Raji (cell line): ENCODE results near the gene TCEAL1.

Experiments used
- POLR2A ChIP-seq: IDR thresholded peaks from 2 replicates; pipeline ENCODE4 v1.6.1; 2011; ENCODE audit warnings: low read depth, low read length, control low read depth; ENCODE audit not compliant: insufficient read depth

Gene TCEAL1

GRCh38 chrX:103628386-103629317 lies at the start of gene TCEAL1:
Gene TCEAL1, plus strand, starts transcription at chrX:103628975. Its CDS starts 942 bp downstream, at chrX:103629917.
- TF ChIP-seq POLR2A = 0 out of 2 replicates have a peak, but pooled peaks have one; percentile 21

GRCh38 chrX:103584596-103584995 lies 44.2 kb upstream of the TCEAL1 start:
- no peak for TF ChIP-seq POLR2A

- TF ChIP-seq POLR2A = no peak
Measured at GRCh38 chrX:103585411-103586313, 43.1 kb upstream of the TCEAL1 start, which contains the start of gene TCEAL4. Gene TCEAL4, plus strand, starts transcription at chrX:103585515. Its CDS starts 1,161 bp downstream, at chrX:103586676.

- TF ChIP-seq POLR2A = no peak
Measured at GRCh38 chrX:103586314-103586646, 42.5 kb upstream of the TCEAL1 start.

GRCh38 chrX:103586659-103587058 lies 42.1 kb upstream of the TCEAL1 start:
- TF ChIP-seq POLR2A = no peak

- TF ChIP-seq POLR2A = no peak
Measured at GRCh38 chrX:103607364-103608305, 21.1 kb upstream of the TCEAL1 start, which contains the start of gene TCEAL3. Gene TCEAL3, plus strand, starts transcription at chrX:103607963. Its CDS starts 1,102 bp downstream, at chrX:103609065.

- no peak for TF ChIP-seq POLR2A
Measured at GRCh38 chrX:103608306-103608963, 20.3 kb upstream of the TCEAL1 start.

- TF ChIP-seq POLR2A = no peak
Measured at GRCh38 chrX:103610282-103610681, 18.5 kb upstream of the TCEAL1 start.

GRCh38 chrX:103613362-103613890 lies 15.3 kb upstream of the TCEAL1 start:
- no peak for TF ChIP-seq POLR2A

- TF ChIP-seq POLR2A = no peak
Measured at GRCh38 chrX:103614999-103615398, 13.8 kb upstream of the TCEAL1 start.

- TF ChIP-seq POLR2A = no peak
Measured at GRCh38 chrX:103615781-103616371, 12.9 kb upstream of the TCEAL1 start.

- no peak for TF ChIP-seq POLR2A
Measured at GRCh38 chrX:103616676-103617186, 12.0 kb upstream of the TCEAL1 start.

GRCh38 chrX:103624111-103624510 lies 4.7 kb upstream of the TCEAL1 start:
- TF ChIP-seq POLR2A = no peak
